ENCODE data around the gene NAA60. TPM values are rescaled to one million over a fixed set of nuclear protein-coding genes. Genes with fewer than 3 reads are reported as not detected.

NAA60 gene
- total and polyA plus RNA-seq, 2 experiments from 2014 or later, result 47.2 to 82.4 TPM

DNA sequence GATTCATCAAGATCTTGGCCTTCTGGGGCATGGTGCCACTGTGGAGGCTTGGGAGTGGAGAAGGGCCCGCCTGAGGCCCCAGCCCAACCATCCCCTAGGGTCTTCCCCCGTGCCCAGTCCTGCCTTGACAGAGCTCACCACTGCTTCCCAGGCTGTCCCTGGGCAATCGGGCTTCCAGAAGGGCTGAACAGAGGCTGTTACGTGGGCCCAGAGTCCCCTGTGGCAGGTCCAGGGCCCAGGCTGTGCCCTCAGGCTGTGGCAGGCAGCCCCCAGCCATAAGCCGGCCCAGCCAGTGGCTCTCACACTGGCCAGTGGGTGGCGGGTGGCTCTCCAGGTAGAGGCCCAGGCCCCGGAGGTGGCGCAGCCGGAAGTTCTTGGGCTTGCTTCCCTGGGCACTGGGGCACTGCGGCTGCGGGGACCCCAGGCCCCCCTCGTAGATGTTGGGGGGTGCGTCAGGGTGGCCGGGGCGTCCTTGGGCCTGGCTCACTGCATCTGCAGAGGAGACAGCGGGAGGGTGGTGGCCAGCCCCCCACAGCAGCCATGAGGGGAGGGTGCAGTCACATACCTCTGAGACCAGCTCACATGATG, 51.0 kb downstream of the NAA60 start:
- Histone ChIP-seq H3K27me3 (no peaks in the 10 kb centered on the region), H3K9me2 (replicated peaks; ENCODE audit: insufficient read depth) (no peaks in the 10 kb centered on the region), H3K79me2 (no peaks in the 10 kb centered on the region), H3K36me3 (replicated peaks; ENCODE audit: insufficient read depth, low read depth) (no peaks in the 10 kb centered on the region), H3K4me2 (no peak overlapping the region), H3K4me1 (ENCODE audit: insufficient read depth) (no peaks in the 10 kb centered on the region), H2AFZ (no peak overlapping the region), H4K20me1 (ENCODE audit: insufficient read depth, poor library complexity, severe bottlenecking) (no peaks in the 10 kb centered on the region), H3K9me3 (ENCODE audit: low read depth) (no peaks in the 10 kb centered on the region), H3K27ac (no peak overlapping the region), H3K4me3 (no peak overlapping the region)
- WGBS (ENCODE audit: low lambda C conversion rate, missing lambda C conversion rate), result 97% methylated on average over 16 of the region's 16 CpGs
- TF ChIP-seq, protein P1, sequence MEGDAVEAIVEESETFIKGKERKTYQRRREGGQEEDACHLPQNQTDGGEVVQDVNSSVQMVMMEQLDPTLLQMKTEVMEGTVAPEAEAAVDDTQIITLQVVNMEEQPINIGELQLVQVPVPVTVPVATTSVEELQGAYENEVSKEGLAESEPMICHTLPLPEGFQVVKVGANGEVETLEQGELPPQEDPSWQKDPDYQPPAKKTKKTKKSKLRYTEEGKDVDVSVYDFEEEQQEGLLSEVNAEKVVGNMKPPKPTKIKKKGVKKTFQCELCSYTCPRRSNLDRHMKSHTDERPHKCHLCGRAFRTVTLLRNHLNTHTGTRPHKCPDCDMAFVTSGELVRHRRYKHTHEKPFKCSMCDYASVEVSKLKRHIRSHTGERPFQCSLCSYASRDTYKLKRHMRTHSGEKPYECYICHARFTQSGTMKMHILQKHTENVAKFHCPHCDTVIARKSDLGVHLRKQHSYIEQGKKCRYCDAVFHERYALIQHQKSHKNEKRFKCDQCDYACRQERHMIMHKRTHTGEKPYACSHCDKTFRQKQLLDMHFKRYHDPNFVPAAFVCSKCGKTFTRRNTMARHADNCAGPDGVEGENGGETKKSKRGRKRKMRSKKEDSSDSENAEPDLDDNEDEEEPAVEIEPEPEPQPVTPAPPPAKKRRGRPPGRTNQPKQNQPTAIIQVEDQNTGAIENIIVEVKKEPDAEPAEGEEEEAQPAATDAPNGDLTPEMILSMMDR (IDR thresholded peaks at IDR 0.05; ENCODE audit: poor library complexity), result no peak
- TF ChIP-seq EZH2 (IDR thresholded peaks at IDR 0.05; ENCODE audit: borderline replicate concordance) (no peak), EZH2phosphoT487 (IDR thresholded peaks at IDR 0.05; ENCODE audit: low read depth, severe bottlenecking, unreplicated experiment) (no peak)
- DNase-seq (ENCODE audit: low spot score), result no peak

DNA sequence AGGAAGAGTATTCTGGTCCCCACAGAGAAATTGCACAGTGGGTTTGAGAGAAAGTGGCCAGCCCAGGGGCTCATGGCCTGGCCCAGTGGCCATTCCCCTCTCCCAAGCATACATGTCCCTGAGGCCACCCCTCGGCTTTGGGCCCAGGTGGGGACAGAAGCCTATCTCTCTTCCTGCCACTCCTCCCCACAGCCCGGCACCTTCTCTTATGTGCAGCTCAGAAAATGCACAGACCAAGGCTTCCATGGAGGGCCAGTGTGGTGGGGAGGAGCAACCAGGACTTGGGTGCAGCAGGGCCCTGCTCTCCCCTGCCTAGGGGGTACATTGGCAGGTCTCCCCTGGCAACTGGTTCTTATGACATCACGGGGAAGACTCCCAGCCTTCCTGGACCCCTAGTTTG, 51.7 kb downstream of the NAA60 start, which contains the start of gene C16orf90:
Gene C16orf90 (minus strand): TSS at position 314 of the 400 bp plus-strand sequence. CDS start 68 bp downstream, at position 246.
- Histone ChIP-seq H3K4me2 (no peak within 1 kb of the TSS), H3K4me1 (ENCODE audit: insufficient read depth) (no peaks in the 10 kb centered on the region), H2AFZ (no peak within 1 kb of the TSS), H3K27ac (no peak within 1 kb of the TSS), H3K4me3 (no peak within 1 kb of the TSS), H3K79me2 (no peaks in the 10 kb centered on the region), H3K9me2 (replicated peaks; ENCODE audit: insufficient read depth) (no peaks in the 10 kb centered on the region), H3K27me3 (no peaks in the 10 kb centered on the region), H3K36me3 (replicated peaks; ENCODE audit: insufficient read depth, low read depth) (no peaks in the 10 kb centered on the region), H3K9me3 (ENCODE audit: low read depth) (no peaks in the 10 kb centered on the region), H4K20me1 (ENCODE audit: insufficient read depth, poor library complexity, severe bottlenecking) (no peaks in the 10 kb centered on the region)
- WGBS (ENCODE audit: low lambda C conversion rate, missing lambda C conversion rate), result 91% methylated on average over 3 of the region's 3 CpGs
- TF ChIP-seq EZH2phosphoT487 (IDR thresholded peaks at IDR 0.05; ENCODE audit: low read depth, severe bottlenecking, unreplicated experiment), result no peak
- no peak for DNase-seq (ENCODE audit: low spot score)

DNA sequence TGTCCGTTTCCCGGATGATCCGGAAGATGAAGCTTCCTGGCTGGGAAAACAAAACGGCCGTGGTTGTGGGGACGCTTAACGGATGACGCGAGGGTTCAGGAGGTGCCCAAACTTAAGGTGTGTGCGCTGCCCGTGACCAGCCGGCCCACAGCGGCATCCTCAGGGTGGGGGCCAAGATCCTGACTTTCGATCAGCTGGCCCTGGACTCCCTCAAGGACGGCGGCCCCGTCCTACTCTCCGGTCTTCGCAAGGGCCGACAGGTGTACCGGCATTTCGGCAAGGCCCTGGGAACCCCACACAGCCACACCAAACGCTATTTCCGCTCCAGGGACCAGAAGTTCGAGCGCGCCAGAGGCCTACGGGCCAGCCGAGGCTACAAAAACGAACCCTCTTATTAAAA, 52.9 kb downstream of the NAA60 start:
- Histone ChIP-seq H2AFZ (no peak overlapping the region), H3K27ac (no peak overlapping the region), H3K4me2 (no peak overlapping the region), H4K20me1 (ENCODE audit: insufficient read depth, poor library complexity, severe bottlenecking) (no peaks in the 10 kb centered on the region), H3K4me1 (ENCODE audit: insufficient read depth) (no peaks in the 10 kb centered on the region), H3K4me3 (no peak overlapping the region), H3K79me2 (peaks cover 1% of the 10 kb centered on the region), H3K9me3 (ENCODE audit: low read depth) (no peaks in the 10 kb centered on the region), H3K9me2 (replicated peaks; ENCODE audit: insufficient read depth) (no peaks in the 10 kb centered on the region), H3K27me3 (no peaks in the 10 kb centered on the region), H3K36me3 (replicated peaks; ENCODE audit: insufficient read depth, low read depth) (no peaks in the 10 kb centered on the region)
- TF ChIP-seq, protein P1 (IDR thresholded peaks at IDR 0.05; ENCODE audit: poor library complexity), result no peak
- TF ChIP-seq EZH2phosphoT487 (IDR thresholded peaks at IDR 0.05; ENCODE audit: low read depth, severe bottlenecking, unreplicated experiment) (no peak), EZH2 (IDR thresholded peaks at IDR 0.05; ENCODE audit: borderline replicate concordance) (no peak)
- WGBS (ENCODE audit: low lambda C conversion rate, missing lambda C conversion rate), result 97% methylated on average over 30 of the region's 30 CpGs
- no peak for DNase-seq (ENCODE audit: low spot score)

DNA sequence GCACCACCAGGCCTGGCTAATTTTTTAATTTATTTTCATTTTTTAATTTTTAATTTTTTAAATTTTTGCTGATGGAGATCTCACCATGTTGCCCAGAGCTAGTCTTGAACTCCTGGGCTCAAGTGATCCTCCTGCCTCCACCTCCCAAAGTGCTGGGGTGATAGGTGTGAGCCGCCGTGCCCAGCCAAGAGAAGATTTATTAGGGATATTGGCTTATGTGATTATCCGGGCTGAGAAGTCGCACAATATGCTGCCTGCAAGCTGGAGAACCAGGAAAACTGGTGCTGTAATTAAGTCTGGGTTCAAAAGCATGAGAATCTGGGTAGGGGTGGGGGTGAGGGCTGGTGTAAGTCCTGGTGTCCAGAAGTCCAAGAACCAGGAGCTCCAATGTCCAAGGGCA, 54.3 kb downstream of the NAA60 start:
- H3K4me1 ChIP-seq (ENCODE audit: insufficient read depth), result peaks cover 7% of the 10 kb centered on the region
- H3K36me3 ChIP-seq (replicated peaks; ENCODE audit: insufficient read depth, low read depth), result no peaks in the 10 kb centered on the region
- 90% methylated on average over 4 of the region's 4 CpGs for WGBS (ENCODE audit: low lambda C conversion rate, missing lambda C conversion rate)
- H3K27ac ChIP-seq, result no peak overlapping the region
- TF ChIP-seq EZH2 (IDR thresholded peaks at IDR 0.05; ENCODE audit: borderline replicate concordance), result no peak
- TF ChIP-seq, protein P1 (IDR thresholded peaks at IDR 0.05; ENCODE audit: poor library complexity), result no peak
- no peak for TF ChIP-seq EZH2phosphoT487 (IDR thresholded peaks at IDR 0.05; ENCODE audit: low read depth, severe bottlenecking, unreplicated experiment)
- peaks cover 15% of the 10 kb centered on the region for H3K79me2 ChIP-seq
- no peaks in the 10 kb centered on the region for H4K20me1 ChIP-seq (ENCODE audit: insufficient read depth, poor library complexity, severe bottlenecking)
- H2AFZ ChIP-seq, result no peak overlapping the region
- no peak for DNase-seq (ENCODE audit: low spot score)
- no peaks in the 10 kb centered on the region for H3K27me3 ChIP-seq
- no peak overlapping the region for H3K4me2 ChIP-seq
- no peaks in the 10 kb centered on the region for H3K9me3 ChIP-seq (ENCODE audit: low read depth)
- no peak overlapping the region for H3K4me3 ChIP-seq
- no peaks in the 10 kb centered on the region for H3K9me2 ChIP-seq (replicated peaks; ENCODE audit: insufficient read depth)

All from hepatocyte (in vitro differentiated cells).